CD4-positive, alpha-beta T cell treated with Interferon gamma for 1 hour (primary cell): ENCODE results near the gene TMEM218.

Source experiments
- DNase-seq: peaks from one replicate; pipeline ENCODE4 v3.0.0-alpha.2; 2020

The TMEM218 gene

DNA sequence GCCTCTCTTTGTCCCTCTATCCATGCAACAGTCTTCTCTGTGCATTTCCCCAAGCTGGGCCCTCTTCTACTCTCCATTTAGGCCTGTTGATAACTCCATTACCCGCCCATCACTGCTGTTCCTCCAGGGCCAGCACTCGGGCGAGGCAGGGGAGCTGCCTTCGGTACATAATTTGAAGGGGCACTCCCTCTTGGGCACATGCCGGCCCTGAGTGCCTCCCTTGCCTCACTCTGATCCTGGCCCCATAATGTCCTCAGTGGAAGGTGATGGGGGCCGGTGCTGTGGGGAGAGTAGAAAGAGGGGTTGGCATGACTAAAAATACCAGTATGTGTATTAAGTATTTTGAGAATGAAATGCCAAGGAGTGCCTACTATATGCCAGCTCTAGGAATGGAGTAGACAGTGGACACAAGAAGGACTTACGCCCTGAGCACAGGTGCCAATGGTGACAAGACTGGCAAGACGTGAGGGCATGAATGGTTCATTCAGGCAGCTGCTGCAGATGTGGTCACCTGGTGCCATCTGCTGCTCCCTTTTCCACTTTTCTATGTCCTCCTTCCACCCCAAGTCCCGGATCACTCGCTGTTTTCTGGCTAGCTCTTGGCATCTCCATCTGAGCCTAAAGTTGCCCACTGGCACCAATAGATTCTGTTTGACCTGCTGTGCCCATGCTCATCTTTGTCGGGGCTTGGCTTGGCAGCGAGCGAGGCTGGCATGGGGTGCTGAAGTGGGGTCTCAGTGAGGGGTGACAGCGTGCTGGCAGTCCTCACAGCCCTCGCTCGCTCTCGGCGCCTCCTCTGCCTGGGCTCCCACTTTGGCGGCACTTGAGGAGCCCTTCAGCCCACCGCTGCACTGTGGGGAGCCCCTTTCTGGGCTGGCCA is 22.6 kb downstream of the TMEM218 start:
- no peak for DNase-seq

DNA sequence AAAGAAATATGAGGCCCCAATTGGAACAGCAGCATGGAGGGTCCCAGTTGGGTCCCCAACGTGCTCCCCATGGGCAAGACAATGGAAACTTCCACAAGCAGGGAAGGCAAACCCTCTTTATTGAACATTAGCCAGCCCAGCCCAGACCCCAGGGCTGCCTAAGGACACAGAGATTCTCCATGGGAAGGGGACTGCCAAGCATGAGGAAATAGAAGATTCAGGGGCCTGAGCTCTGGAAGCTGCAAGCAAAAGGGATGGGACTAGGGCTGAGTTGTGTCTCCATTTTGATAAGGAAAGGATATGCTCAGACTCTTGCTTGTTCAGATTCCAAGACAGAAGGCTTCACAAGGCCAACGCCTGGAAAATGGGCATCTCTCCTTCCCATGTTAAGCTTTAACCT is 23.3 kb downstream of the TMEM218 start:
- no peak for DNase-seq

DNA sequence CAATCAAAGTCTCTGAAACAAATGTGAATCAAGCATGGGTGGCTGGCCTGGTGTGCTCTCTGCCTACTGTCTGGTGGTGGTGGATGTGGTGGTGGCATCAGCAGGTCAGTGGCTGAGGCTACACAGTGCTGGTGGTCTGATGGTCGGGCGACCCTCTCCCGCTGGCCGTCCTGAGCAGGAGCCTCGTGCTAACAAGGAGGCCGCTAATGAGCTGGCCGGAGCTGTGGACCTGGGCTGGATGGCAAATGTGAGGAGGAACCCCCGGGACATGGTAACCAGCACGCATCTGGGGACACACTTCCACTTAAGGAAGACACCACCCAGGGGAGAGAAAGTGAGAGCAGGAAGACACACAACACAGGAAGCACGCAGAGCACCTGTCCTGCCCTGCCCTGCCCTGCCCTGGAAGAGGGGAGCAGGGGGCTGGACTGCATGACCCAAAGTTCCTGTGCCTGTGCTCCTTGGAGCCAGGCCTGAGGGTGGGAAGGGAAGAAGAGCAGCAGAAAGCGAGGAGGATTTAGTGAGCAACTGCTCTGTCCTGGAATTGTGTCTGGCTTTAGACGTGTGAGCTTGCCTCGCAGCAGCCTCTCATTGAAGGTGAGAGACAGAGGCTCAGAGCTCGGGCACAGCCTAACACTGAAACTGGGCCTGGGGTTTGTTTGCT is 24.7 kb downstream of the TMEM218 start:
- DNase-seq, result no peak

DNA sequence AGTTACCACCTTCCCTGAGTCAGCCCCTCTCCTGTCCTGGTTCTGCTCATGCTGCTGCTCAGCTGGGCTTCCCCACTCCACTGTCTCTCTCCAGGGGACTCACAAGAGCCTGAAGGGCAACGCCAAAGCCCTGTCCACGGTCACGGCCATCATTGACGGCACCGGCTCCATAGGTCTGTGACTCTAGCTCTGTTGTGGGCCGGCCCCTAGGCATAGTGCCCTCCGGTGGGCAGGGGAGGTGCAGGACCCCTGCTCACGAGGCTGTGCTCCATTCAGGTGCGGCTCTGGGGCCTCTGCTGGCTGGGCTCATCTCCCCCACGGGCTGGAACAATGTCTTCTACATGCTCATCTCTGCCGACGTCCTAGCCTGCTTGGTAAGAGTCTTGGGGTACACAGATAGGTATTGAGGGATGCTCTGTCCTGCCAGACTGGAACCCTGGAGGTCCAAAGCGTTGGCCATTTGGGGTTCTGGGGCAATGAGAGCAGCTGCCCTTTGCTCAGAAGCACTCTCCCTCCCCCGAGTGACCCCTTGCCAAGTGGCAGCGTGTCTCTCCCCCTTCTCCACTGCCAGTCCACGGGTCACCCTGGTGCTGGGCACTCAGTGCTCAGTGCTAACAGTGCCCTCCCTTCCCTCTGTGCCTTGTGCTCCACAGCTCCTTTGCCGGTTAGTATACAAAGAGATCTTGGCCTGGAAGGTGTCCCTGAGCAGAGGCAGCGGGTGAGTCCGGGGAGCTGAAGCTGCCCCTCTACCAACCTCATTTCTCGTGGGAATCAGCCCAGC is 25.9 kb downstream of the TMEM218 start:
- no peak for DNase-seq

DNA sequence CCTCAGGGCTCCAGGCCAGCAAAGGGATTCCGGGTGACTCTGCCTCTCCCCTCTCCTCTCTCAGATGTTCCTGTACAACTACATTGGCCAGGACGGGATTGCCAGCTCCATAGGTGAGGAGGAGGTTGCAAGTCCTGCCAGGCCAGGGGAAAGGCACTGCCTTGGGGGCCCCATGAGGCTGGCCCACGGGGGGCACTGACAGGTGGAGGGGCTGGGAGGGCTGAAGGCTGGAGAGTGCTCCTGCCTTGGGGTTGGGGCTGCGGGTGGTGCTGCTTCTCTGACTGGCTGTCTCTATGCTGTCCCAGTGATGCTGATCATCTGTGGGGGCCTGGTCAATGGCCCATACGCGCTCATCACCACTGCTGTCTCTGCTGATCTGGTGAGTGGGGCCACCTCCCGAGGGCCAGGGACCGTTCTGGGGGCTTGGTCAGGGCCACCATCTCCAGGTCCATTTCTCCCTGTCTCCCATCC is 26.6 kb downstream of the TMEM218 start:
- no peak for DNase-seq

DNA sequence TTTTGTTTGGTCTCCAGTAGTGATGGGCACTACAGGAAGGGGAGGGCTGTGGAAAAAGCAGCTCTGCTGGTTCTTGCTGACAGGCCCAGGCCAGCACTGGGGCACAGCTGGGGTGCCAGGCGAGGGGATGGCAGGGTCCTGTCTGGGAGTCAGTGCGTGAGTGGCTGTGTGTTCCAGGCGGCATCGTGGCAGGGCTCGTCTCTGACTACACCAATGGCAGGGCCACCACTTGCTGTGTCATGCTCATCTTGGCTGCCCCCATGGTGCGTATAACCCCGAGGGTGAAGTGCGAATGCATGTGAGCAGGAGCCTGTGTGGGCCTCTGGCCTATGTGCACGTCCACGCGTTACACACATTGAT is 27.4 kb downstream of the TMEM218 start:
- no peak for DNase-seq

DNA sequence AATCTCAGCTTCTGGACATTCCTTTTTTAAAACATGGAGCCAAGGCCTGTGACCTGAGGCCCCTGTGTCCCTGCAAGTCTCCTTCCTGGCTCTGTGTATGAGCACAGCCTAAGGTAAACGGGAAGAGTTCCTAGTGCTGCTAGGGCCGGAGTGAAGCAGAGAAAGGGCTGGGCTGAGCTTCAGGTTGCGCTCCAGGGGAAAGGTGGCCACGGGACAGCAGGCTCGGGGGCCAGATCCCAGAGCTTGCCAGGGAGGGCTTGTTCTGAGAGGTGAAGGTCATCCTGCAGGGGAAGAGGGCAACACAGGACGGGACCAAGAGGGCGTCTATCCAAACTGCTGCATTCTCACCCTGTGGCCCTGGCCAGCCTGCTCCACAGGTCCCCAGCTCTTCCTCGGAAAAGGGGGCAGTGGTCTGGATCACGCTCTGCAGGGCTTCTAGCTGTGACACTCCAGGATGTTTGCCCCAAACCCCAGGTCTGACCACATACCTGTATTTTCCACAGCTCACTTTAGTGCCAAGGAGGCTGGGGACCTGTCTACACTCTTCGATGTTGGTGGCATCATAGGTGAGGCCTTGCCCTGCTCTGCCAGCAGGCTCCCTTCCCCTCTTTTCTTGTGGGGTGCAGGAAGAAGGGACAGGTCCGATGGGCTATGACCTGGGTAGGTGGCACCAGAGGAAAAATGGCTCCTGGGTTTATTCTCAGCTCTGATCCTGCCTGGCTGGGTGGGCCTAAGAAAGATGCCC is 27.9 kb downstream of the TMEM218 start:
- DNase-seq, result no peak

DNA sequence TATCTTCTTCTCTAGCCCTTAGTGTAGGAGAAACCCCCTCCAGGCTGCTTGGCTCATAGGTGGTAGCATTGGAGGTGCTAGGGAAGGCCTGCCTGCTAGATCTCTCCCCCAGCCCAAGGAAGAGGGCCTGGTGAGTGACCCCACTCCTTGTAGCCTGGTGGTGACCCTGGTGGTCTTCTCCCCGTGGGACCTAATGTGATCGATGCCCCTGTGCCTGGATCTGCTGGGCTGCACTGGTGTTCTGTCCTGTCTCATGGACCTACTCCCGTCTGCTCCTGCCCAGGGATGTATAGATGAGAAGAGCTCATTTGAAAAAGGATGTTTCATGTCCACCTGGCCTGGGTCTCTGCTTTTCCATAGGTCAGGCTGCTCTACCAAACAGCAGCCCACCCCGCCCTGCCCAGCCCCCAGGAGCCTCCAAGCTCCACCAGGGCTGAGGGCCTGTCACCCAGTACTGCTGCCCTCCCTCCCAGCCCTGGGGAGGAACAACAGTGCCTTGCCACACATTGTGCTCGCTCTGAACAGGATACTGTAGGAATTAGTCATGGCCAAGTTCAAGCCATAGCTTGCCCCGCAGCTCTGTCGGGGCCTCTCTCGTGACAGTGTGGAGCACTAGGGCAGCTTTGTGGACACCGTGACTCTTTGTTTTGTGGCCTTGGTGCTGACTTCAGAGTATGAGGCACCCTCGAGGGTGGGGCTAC is 28.7 kb downstream of the TMEM218 start:
- no peak for DNase-seq

DNA sequence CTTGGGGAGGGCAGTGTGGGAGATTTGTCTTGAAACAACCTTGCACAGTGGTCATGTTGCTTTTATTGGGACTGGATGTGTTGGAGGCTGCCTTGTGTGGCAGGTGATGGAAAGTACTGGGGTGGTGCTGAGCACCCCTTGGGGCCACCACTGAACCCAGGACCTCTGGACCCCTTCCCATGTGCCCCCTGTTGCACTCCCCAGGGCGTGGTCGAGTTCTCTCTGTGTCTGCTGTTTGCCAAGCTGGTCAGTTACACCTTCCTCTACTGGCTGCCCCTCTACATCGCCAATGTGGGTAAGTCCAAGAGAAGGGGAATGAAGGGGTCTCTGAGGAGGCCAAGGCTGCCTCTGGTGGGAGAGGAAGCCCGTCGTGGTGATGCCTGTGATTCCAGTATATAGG is 29.4 kb downstream of the TMEM218 start:
- DNase-seq, result no peak

DNA sequence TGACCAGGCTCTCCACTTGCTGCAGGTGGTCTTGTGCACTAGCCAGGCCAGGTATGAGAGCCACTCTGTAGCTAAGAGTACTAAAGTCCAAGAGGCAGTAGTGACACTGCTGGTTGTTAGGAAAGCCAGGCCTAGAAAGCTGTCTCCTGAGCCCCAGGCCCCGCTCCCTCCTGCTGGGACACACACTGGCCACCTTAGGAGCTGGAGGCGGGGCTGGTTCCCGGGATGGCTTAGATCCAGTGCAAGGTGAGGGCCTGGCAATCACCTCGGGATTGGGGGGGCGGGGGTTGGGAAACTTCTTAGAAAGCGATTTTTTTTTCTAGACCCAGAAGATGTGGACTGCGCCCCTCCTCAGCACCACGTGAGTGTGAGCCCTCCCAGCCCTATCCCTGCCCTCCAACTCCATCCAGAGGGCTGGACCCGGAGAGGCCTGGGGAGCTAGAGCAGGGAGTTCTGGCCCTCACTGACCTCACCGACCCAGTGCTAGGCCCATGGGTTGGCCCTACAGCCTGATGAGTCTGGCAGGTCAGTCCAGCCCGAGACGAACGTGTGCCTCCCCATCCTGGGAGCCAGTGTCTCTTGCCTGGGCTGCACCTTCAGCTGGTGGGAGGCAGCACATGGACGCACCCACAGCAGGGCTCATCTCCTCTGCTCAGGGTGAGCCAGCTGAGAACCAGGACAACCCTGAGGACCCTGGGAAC is 30.2 kb downstream of the TMEM218 start:
- DNase-seq, result no peak

DNA sequence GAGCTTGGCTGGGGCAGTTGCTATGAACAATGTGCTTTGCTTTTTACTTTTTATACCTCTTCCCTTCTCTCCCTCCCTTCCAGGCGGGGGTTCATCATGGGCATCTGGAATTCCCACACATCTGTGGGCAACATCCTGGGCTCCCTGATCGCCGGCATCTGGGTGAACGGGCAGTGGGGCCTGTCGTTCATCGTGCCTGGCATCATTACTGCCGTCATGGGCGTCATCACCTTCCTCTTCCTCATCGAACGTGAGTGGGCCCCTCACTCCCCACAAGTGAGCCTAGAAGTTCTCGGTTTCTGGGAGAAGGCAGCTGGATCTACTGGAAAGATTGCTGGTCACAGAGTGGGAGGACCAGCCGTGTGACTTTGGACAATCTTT is 30.9 kb downstream of the TMEM218 start:
- DNase-seq, result no peak

DNA sequence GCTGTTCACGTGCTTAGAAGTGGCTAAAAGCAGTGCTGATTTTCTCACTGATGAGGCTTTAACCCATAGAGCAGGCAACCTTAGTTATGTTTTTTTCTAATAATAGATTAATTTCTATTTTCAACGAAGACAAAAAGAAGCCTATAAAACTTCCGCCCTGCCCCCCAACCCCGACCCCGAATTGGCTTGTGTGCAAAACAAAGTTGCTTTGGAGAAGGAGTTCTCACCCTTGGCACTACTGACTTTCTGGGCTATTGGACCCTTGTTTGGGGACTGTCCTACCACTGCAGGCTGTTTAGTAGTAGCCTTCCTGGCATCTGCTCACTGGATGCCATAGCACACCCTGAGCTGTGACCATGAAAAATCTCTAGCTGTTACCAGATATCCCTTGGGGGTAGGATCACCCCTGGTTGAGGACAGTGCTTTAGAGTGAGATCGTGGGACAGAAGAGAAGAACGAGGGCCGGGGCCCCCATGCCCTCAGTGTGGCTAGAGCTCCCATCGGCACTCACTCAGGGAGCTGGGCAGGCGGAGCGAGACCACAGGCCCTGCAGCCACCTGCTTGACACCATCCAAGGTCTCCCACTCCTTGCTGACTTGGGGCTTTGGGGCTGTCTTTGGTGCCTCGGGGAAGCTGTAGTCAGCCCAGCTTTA is 31.4 kb downstream of the TMEM218 start:
- DNase-seq, result no peak

DNA sequence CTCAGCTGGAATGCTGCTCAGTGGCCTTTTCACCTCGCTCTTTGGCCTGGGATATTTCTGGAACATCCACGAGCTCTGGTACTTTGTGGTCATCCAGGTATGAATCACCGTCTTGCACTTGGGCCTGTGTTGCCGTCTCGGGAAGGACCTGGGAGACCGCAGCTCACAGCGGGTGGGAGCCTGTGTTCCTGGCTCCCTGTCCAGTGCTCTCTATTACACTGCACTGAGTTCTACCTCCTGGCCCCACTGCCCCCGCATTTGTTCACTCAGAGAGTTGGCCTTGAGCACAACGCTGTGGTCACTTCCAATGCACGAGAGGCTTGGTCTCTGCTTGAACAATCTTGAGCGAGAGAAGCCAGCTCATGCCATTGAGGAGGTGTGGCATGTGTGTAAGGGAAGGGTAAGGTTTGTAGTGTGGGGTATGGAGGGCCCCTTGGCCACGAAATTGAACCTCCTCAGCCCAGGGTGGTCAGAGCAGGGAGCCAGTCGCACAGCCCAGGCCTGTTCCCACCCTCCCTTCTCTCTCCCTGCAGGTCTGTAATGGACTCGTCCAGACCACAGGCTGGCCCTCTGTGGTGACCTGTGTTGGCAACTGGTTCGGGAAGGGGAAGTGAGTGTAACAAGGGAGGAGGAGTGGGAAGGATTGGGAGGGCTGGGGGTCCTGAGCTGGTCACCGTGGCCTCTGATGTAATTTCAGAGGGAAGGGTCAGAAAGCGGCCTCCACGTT is 32.1 kb downstream of the TMEM218 start:
- DNase-seq, result no peak

DNA sequence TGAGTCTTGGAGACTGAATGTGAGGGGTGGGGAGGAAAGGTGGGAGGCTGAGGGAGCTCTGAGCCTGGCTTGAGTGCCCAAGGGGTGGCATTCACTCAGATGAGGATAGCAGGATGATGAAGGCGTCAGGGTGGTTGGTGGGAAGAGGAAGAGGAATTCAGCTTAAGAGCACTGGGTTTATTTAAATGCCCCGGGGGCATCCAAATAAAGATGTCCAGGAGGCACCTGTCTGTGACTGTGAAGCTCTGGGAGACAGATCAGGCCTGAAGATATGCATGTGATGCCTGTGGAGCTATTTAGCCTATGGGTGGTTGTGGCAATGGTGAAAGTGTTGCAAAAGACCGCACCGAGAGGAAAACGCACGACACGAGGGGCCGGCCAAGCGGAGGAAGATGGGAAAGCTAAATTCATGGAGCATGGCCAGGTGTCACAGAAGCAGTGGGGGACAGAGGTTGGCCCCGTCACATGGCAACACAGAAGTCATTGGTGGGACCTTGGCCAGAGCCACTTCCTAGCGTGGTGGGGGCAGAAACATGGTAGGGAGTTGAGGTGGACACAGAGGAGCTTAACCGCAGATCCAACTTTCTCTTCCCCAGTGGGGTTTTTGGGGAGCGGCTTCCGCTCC is 32.8 kb downstream of the TMEM218 start:
- no peak for DNase-seq

DNA sequence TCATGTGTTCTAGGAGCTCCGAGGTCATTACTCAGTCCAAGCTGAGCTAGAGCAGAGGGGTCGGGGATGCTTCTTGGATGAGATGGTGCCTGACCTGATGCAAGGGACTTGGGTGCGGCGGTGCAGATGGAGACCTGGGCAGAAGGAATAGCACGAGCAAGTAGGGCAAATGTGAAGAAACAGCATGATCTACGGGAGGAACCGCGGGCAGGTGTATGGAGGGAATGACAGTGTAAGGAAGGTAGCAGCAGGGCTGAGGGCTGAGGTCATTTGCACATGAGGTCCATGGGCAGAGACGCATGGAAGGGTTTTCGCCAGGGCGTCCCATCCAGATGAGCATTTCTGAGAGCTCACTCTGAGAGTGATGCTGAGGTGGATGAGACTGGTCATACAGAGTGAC is 33.4 kb downstream of the TMEM218 start:
- no peak for DNase-seq

DNA sequence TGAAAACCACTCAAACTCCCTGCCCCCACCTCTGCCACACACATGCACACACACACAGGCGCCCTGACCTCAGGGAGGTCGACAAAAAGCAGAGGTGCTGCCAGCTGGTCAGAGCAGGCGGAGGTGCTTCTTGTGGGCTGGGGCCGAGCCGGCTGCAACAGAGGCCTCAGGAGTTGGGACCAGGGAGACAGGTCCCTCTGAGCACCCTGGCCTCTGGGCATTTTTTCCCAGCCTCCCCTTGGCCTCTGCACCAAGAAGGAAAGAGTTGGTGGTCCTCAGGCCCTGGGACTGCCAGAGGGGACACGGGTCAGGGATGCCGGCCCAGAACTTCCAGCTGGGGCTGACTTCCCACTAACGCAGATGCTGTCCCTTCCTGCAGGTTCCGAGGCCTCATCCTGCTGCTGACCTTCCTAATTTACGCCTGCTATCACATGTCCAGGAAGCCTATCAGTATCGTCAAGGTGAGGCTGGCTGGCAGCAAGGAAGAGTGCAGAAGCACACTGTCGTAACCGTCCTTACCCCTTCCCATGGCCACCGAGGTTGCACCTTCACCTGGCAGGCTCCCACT is 35.0 kb downstream of the TMEM218 start:
- DNase-seq, result no peak

DNA sequence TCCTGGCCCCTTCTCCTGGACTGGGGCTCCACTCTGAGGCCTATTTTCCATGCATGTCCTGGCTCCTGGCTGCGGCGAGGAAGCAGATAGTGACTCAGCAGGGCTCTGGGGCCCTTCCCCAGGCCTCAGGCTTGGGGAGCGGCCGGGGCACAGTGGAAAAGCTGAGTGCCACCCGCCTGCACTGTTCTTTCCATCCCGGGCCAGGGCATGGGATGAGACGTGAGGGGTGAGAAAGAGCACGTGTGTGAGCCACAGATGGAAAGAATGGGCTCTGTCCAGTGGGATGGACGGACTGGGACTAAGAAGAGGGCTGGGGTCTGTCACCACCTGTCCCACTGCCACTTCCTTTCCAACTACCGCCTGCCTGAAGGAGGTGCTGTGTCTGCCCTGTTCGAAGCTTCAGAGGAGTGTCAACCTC is 35.5 kb downstream of the TMEM218 start:
- DNase-seq, result no peak

DNA sequence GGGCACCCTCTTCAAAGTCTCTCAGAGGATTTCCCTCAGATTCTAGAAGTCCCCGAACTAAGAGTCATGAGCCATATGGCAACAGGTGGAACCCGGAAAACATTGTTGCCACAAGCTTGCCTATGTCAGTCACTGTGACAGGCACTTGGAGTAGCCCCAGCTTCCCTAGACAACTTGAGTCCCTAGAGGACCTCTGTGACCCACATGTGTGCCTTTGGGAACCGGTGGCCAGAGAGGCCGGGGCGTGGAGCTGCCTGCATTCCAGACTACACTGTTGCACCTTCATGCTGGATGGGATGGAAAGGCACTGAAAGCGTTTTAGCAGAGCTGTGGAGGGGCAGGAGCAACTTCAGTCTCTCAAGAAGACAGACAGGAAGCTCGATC is 36.2 kb downstream of the TMEM218 start:
- DNase-seq, result no peak

DNA sequence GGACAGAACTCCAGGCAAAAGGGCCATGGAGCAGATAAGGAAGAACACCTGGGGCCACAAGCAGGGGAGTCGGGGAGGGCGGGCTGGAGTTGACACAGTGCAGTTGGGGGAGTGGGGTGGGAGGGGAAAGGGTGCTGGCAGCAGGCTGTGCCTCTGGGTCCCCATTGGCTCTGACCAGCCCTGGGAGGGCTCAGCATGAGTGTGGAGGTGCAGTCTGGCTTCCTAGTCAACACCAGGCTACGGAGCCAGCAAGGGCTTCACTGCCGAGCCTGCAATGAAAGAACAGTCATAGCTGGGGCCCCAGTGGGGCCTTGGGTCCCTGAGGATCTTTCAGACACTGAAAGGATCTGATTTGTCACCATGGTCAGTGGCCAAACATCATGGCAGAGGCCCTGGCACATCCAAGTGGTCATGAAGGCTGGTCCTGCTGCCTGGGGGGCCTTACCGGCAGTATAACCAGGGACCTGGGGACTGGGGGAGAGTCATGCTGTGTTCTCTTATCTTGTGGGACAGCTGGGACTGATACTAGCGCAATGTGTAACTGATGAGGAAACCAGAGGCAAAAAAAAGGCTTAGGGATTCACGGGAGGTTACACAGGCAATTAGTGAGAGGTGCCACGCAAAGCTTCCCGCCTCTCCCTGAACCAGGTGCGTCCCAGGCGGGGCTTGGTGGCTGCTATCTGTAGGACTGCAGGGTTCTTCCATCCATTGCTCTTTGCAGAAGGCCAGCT is 36.8 kb downstream of the TMEM218 start:
- no peak for DNase-seq
